ENCODE measurements around the gene HTR3D.
"Not testable (repeated sequence)": the region's sequence is repeated elsewhere in the genome, so short reads cannot be mapped to it uniquely, and the experiment has no call there.

Gene HTR3D

GRCh38 chr3:184005941-184006507, 25.5 kb upstream of the HTR3D start:
- TF ChIP-seq POU6F1 (CRISPR knock-in tag; IDR thresholded peaks at IDR 0.05; ENCODE audit: borderline replicate concordance, low read depth) (no peak), ZNF565 (CRISPR knock-in tag; conservative IDR thresholded peaks at IDR 0.05; ENCODE audit: low read depth) (no peak), TSHZ2 (CRISPR knock-in tag; IDR thresholded peaks at IDR 0.05) (no peak), BACH2 (CRISPR knock-in tag; IDR thresholded peaks at IDR 0.05; ENCODE audit: borderline replicate concordance) (no peak), RARB (CRISPR knock-in tag; IDR thresholded peaks at IDR 0.05) (no peak), SNAI2 (CRISPR knock-in tag; IDR thresholded peaks at IDR 0.05) (no peak), ZC3H10 (CRISPR knock-in tag; IDR thresholded peaks at IDR 0.05) (no peak), PPARA (CRISPR knock-in tag; IDR thresholded peaks at IDR 0.05; ENCODE audit: borderline replicate concordance) (no peak), TCF4 (CRISPR knock-in tag; IDR thresholded peaks at IDR 0.05; ENCODE audit: borderline replicate concordance) (no peak), ZFP30 (CRISPR knock-in tag; IDR thresholded peaks at IDR 0.05) (no peak), ARNTL (CRISPR knock-in tag; IDR thresholded peaks at IDR 0.05; ENCODE audit: borderline replicate concordance, low read depth) (no peak), CSRNP3 (CRISPR knock-in tag; IDR thresholded peaks at IDR 0.05) (no peak), ZNF8 (CRISPR knock-in tag; IDR thresholded peaks at IDR 0.05) (no peak), CSDC2 (CRISPR knock-in tag; IDR thresholded peaks at IDR 0.05) (no peak), TOX (CRISPR knock-in tag; IDR thresholded peaks at IDR 0.05; ENCODE audit: borderline replicate concordance) (no peak), ESRRG (CRISPR knock-in tag; IDR thresholded peaks at IDR 0.05) (no peak), PATZ1 (CRISPR knock-in tag; IDR thresholded peaks at IDR 0.05; ENCODE audit: borderline replicate concordance) (no peak)
- ATAC-seq: 0 out of 3 replicates have a peak, but pooled peaks have one; percentile 24

GRCh38 chr3:184007143-184007813, 24.3 kb upstream of the HTR3D start:
- ATAC-seq: not testable (repeated sequence)

- ATAC-seq: no peak
Measured at GRCh38 chr3:184008161-184008560, 23.4 kb upstream of the HTR3D start.

GRCh38 chr3:184011230-184011876, 20.2 kb upstream of the HTR3D start:
- TF ChIP-seq SNAI2 (CRISPR knock-in tag; IDR thresholded peaks at IDR 0.05): no peak
- TF ChIP-seq PATZ1 (CRISPR knock-in tag; IDR thresholded peaks at IDR 0.05; ENCODE audit: borderline replicate concordance): no peak
- no peak for TF ChIP-seq ZNF565 (CRISPR knock-in tag; conservative IDR thresholded peaks at IDR 0.05; ENCODE audit: low read depth)
- TF ChIP-seq CSRNP3 (CRISPR knock-in tag; IDR thresholded peaks at IDR 0.05): no peak
- TF ChIP-seq ZNF8 (CRISPR knock-in tag; IDR thresholded peaks at IDR 0.05): peak; percentile 97
- no peak for TF ChIP-seq TOX (CRISPR knock-in tag; IDR thresholded peaks at IDR 0.05; ENCODE audit: borderline replicate concordance)
- no peak for TF ChIP-seq ESRRG (CRISPR knock-in tag; IDR thresholded peaks at IDR 0.05)
- ATAC-seq: no peak

More at GRCh38 chr3:184008161-184008560, 23.4 kb upstream of the HTR3D start:
- TF ChIP-seq BACH2 (CRISPR knock-in tag; IDR thresholded peaks at IDR 0.05; ENCODE audit: borderline replicate concordance) (no peak), ESRRG (CRISPR knock-in tag; IDR thresholded peaks at IDR 0.05) (no peak), ZNF70 (CRISPR knock-in tag; IDR thresholded peaks at IDR 0.05) (no peak), ZFP30 (CRISPR knock-in tag; IDR thresholded peaks at IDR 0.05) (no peak)

Measured in SK-N-SH treated with all-trans-retinoic acid at 6 μM for 48 hours (cell line).